Keratinocyte (primary cell): Measurements from ENCODE around the gene NCK2. TPM values are rescaled to one million over a fixed set of nuclear protein-coding genes. Genes with fewer than 3 reads are reported as not detected.

ENCODE experiments used
- DNase-seq: peaks from one replicate; pipeline ENCODE4 v3.0.0-alpha.2; 2011; ENCODE audit warnings: low read depth, missing footprints, low spot score
- FAIRE-seq: peaks from 2 replicates; lab custom pipeline; 2011; peaks lifted over from hg19 to GRCh38; lab: Jason Lieb, UNC
- H2AFZ ChIP-seq: 2 replicates; pipeline ENCODE4 v1.6.0; 2012; ENCODE audit warnings: low read length, control low read depth, inconsistent platforms; ENCODE audit not compliant: control insufficient read depth
- H3K27ac ChIP-seq: 2 replicates; pipeline ENCODE4 v1.5.1; 2011; ENCODE audit warnings: low read length; ENCODE audit not compliant: control insufficient read depth, insufficient read depth
- H3K27me3 ChIP-seq: 3 replicates; pipeline ENCODE4 v1.6.0; 2011; ENCODE audit warnings: low read length; ENCODE audit not compliant: control insufficient read depth, insufficient read depth; ENCODE audit errors: extremely low read depth
- H3K36me3 ChIP-seq, 2 experiments: 2 replicates in 1 of 2; 3 replicates in 1 of 2; pipeline ENCODE4 v1.5.1; 2011; ENCODE audit warnings: low read length in 2 of 2, mild to moderate bottlenecking in 1 of 2; ENCODE audit not compliant: control insufficient read depth in 2 of 2, insufficient read depth in 2 of 2; ENCODE audit errors: extremely low read depth in 1 of 2
- H3K4me1 ChIP-seq: 3 replicates; pipeline ENCODE4 v1.5.1; 2011; ENCODE audit warnings: low read length; ENCODE audit not compliant: control insufficient read depth, insufficient read depth; ENCODE audit errors: extremely low read depth
- H3K4me2 ChIP-seq: 3 replicates; pipeline ENCODE4 v1.6.0; 2011; ENCODE audit warnings: low read depth, low read length; ENCODE audit not compliant: control insufficient read depth, insufficient read depth; ENCODE audit errors: extremely low read depth
- H3K4me3 ChIP-seq, 3 experiments: fragments of 200-600 bp in 1 of 3; sonication (generic) in 1 of 3; 2 replicates in 2 of 3; 3 replicates in 1 of 3; pipeline ENCODE4 v1.5.1; 2011 to 2016; ENCODE audit warnings: low read length in 3 of 3, mild to moderate bottlenecking in 3 of 3, control low read depth in 2 of 3, inconsistent platforms in 1 of 3, low read depth in 1 of 3, mixed read lengths in 1 of 3, mixed run types in 1 of 3, moderate library complexity in 1 of 3; ENCODE audit not compliant: control insufficient read depth in 2 of 3, insufficient read depth in 2 of 3; ENCODE audit errors: extremely low read depth in 1 of 3
- H3K79me2 ChIP-seq: 2 replicates; pipeline ENCODE4 v1.6.0; 2012; ENCODE audit warnings: low read length; ENCODE audit not compliant: control insufficient read depth, insufficient read depth
- H3K9ac ChIP-seq: 3 replicates; pipeline ENCODE4 v1.6.0; 2011; ENCODE audit warnings: low read length; ENCODE audit not compliant: control insufficient read depth, insufficient read depth; ENCODE audit errors: extremely low read depth
- H3K9me1 ChIP-seq: 3 replicates; pipeline ENCODE4 v1.6.0; 2011; ENCODE audit warnings: low read length; ENCODE audit not compliant: control insufficient read depth, insufficient read depth; ENCODE audit errors: extremely low read depth
- H3K9me3 ChIP-seq: 2 replicates; pipeline ENCODE4 v1.5.1; 2012; ENCODE audit warnings: low read depth, low read length; ENCODE audit not compliant: control insufficient read depth
- H4K20me1 ChIP-seq: 3 replicates; pipeline ENCODE4 v1.6.0; 2011; ENCODE audit warnings: low read length; ENCODE audit not compliant: control insufficient read depth, insufficient read depth; ENCODE audit errors: extremely low read depth
- EZH2 ChIP-seq: IDR thresholded peaks from one replicate; pipeline ENCODE4 v1.6.1; 2012; ENCODE audit warnings: inconsistent platforms, mild to moderate bottlenecking, low read length, moderate library complexity
- dilution Hi-C: fragments of 300-500 bp; cut with MboI; formaldehyde crosslinking; loops from one replicate; pipeline ENCODE4 v1.7.0; 2020; ENCODE audit warnings: low sequenced_read_pairs; ENCODE audit not compliant: extremely low pct_ligation_motif_present
- polyA plus RNA-seq, 5 experiments: library from polyadenylated mRNA; depleted of rRNA in 3 of 5; stranded (reverse) in 3 of 5; stranded (forward) in 1 of 5; unstranded in 1 of 5; fragments of >200 nt; gene quantifications; 1 replicate in 1 of 5; 2 replicates in 3 of 5; 3 replicates in 1 of 5; pipeline versions ENCODE4 v1.2.1 to v1.2.3, GENCODE V29; 2011 to 2012; ENCODE audit warnings: missing spikeins in 2 of 5, low read depth in 1 of 5, low replicate concordance in 1 of 5
- TF ChIP-seq, protein P1 (sequence below), 3 experiments: IDR thresholded peaks in 1 of 3; conservative IDR thresholded peaks in 1 of 3; optimal IDR thresholded peaks in 1 of 3; 2 replicates in 2 of 3; 3 replicates in 1 of 3; pipeline versions ENCODE3 to v1.5.1; 2011; ENCODE audit warnings: low read length in 3 of 3, mild to moderate bottlenecking in 3 of 3, moderate library complexity in 2 of 3, control low read depth in 1 of 3, inconsistent platforms in 1 of 3; ENCODE audit not compliant: insufficient read depth in 2 of 3; ENCODE audit errors: extremely low read depth in 1 of 3

The NCK2 gene
- polyA plus RNA-seq, 1 donor (not counting 4 experiments of a cell fraction or from before 2014, with no cell fraction given): 31.4 TPM

GRCh38 chr2:105824446-105824845, 79.7 kb downstream of the NCK2 start:
- TF ChIP-seq, protein P1, sequence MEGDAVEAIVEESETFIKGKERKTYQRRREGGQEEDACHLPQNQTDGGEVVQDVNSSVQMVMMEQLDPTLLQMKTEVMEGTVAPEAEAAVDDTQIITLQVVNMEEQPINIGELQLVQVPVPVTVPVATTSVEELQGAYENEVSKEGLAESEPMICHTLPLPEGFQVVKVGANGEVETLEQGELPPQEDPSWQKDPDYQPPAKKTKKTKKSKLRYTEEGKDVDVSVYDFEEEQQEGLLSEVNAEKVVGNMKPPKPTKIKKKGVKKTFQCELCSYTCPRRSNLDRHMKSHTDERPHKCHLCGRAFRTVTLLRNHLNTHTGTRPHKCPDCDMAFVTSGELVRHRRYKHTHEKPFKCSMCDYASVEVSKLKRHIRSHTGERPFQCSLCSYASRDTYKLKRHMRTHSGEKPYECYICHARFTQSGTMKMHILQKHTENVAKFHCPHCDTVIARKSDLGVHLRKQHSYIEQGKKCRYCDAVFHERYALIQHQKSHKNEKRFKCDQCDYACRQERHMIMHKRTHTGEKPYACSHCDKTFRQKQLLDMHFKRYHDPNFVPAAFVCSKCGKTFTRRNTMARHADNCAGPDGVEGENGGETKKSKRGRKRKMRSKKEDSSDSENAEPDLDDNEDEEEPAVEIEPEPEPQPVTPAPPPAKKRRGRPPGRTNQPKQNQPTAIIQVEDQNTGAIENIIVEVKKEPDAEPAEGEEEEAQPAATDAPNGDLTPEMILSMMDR (optimal IDR thresholded peaks at IDR 0.05 in 1 of 3, IDR thresholded peaks at IDR 0.05 in 1 of 3, conservative IDR thresholded peaks at IDR 0.05 in 1 of 3; ENCODE audit: extremely low read depth in 1 of 3, insufficient read depth in 2 of 3, low read length in 3 of 3): no peak
- no peak for TF ChIP-seq EZH2
- no peaks in the 10 kb centered on the region for H3K9me3 ChIP-seq
- H3K4me1 ChIP-seq: peaks cover 15% of the 10 kb centered on the region
- H4K20me1 ChIP-seq: peaks cover 4% of the 10 kb centered on the region
- no peak overlapping the region for H3K27ac ChIP-seq
- peaks cover 0 to 6% of the 10 kb centered on the region in 2 experiments for H3K36me3 ChIP-seq
- no peak overlapping the region for H3K4me2 ChIP-seq
- H2AFZ ChIP-seq: no peak overlapping the region
- no peak overlapping the region for H3K9ac ChIP-seq
- no peak overlapping the region for H3K4me3 ChIP-seq
- dilution Hi-C loops: no loop called here
- DNase-seq (no peak), FAIRE-seq (no peak)
- H3K79me2 ChIP-seq: peaks cover 66% of the 10 kb centered on the region
- H3K27me3 ChIP-seq: no peaks in the 10 kb centered on the region
- H3K9me1 ChIP-seq: no peaks in the 10 kb centered on the region

GRCh38 chr2:105827351-105828096, 82.8 kb downstream of the NCK2 start:
- H3K27me3 ChIP-seq: no peaks in the 10 kb centered on the region
- peaks cover 15% of the 10 kb centered on the region for H3K4me1 ChIP-seq
- H3K79me2 ChIP-seq: peaks cover 64% of the 10 kb centered on the region
- dilution Hi-C loops: no loop called here
- no peaks in the 10 kb centered on the region for H4K20me1 ChIP-seq
- no peak overlapping the region for H3K4me3 ChIP-seq
- H3K9me3 ChIP-seq: no peaks in the 10 kb centered on the region
- FAIRE-seq (no peak), DNase-seq (no peak)
- H3K9ac ChIP-seq: no peak overlapping the region
- peak overlapping the region; percentile 78 for H3K27ac ChIP-seq
- TF ChIP-seq, protein P1 (optimal IDR thresholded peaks at IDR 0.05 in 1 of 3, IDR thresholded peaks at IDR 0.05 in 1 of 3, conservative IDR thresholded peaks at IDR 0.05 in 1 of 3; ENCODE audit: extremely low read depth in 1 of 3, insufficient read depth in 2 of 3, low read length in 3 of 3): no peak
- no peak for TF ChIP-seq EZH2
- peak overlapping the region; percentile 72 for H3K4me2 ChIP-seq
- H3K36me3 ChIP-seq: peaks cover 0 to 6% of the 10 kb centered on the region in 2 experiments
- H3K9me1 ChIP-seq: no peaks in the 10 kb centered on the region
- no peak overlapping the region for H2AFZ ChIP-seq
